Activated gamma-delta T cell treated with Interleukin-2 at 50 U/mL for 16 hours (primary cell): ENCODE measurements around the gene TMEFF1.
"Not testable (repeated sequence)": the region's sequence is repeated elsewhere in the genome, so short reads cannot be mapped to it uniquely, and the experiment has no call there.

Source experiments
- DNase-seq: peaks from one replicate; pipeline ENCODE4 v3.0.0-alpha.2; 2020

The TMEFF1 gene

GRCh38 chr9:100498592-100498991, 25.6 kb downstream of the TMEFF1 start:
- DNase-seq = no peak

GRCh38 chr9:100499460-100499859, 26.5 kb downstream of the TMEFF1 start:
- DNase-seq = no peak

- DNase-seq = no peak
These were observed 26.9 kb downstream of the TMEFF1 start for GRCh38 chr9:100499866-100500265.

GRCh38 chr9:100505564-100506159, 32.7 kb downstream of the TMEFF1 start:
- DNase-seq = peak; percentile 43

- DNase-seq = not testable (repeated sequence)
These were observed 34.4 kb downstream of the TMEFF1 start for GRCh38 chr9:100507350-100507749.

- DNase-seq = no peak
These were observed 38.3 kb downstream of the TMEFF1 start for GRCh38 chr9:100511205-100511604.

- no peak for DNase-seq
These were observed 42.9 kb downstream of the TMEFF1 start for GRCh38 chr9:100515578-100516494.

- DNase-seq = no peak
These were observed 48.3 kb downstream of the TMEFF1 start for GRCh38 chr9:100521282-100521681.

- DNase-seq = no peak
These were observed 52.6 kb downstream of the TMEFF1 start for GRCh38 chr9:100525563-100525962.

- DNase-seq = not testable (repeated sequence)
These were observed 54.3 kb downstream of the TMEFF1 start for GRCh38 chr9:100527180-100527794.

- DNase-seq = no peak
These were observed 61.5 kb downstream of the TMEFF1 start for GRCh38 chr9:100534401-100534800.

GRCh38 chr9:100540327-100540726, 67.4 kb downstream of the TMEFF1 start:
- DNase-seq = no peak

- DNase-seq = no peak
These were observed 76.1 kb downstream of the TMEFF1 start for GRCh38 chr9:100549048-100549447.

GRCh38 chr9:100554935-100555401, 82.0 kb downstream of the TMEFF1 start:
- DNase-seq = no peak

- no peak for DNase-seq
These were observed 82.5 kb downstream of the TMEFF1 start for GRCh38 chr9:100555471-100555870.

GRCh38 chr9:100557053-100557452, 84.1 kb downstream of the TMEFF1 start:
- no peak for DNase-seq

- no peak for DNase-seq
These were observed 88.3 kb downstream of the TMEFF1 start for GRCh38 chr9:100561256-100561655.

GRCh38 chr9:100567856-100568255, 94.9 kb downstream of the TMEFF1 start:
- no peak for DNase-seq

- no peak for DNase-seq
These were observed 100.8 kb downstream of the TMEFF1 start for GRCh38 chr9:100573655-100574260.

GRCh38 chr9:100575006-100575405, 102.1 kb downstream of the TMEFF1 start:
- DNase-seq = no peak

GRCh38 chr9:100575765-100576386, 102.9 kb downstream of the TMEFF1 start:
- DNase-seq = no peak

GRCh38 chr9:100577776-100578448, 105.0 kb downstream of the TMEFF1 start, which contains the start of gene CAVIN4:
TSS of gene CAVIN4 (plus strand) at chr9:100578079. CDS start at chr9:100578144, 65 bp downstream.
- DNase-seq = no peak
